Brain microvascular endothelial cell (primary cell): ENCODE measurements around the gene GREM1.

Experiments used
- DNase-seq: peaks from one replicate; pipeline ENCODE4 v3.0.0-alpha.2; 2020
- H3K27ac ChIP-seq: fragments of 250-450 bp; sonication (Bioruptor Pico); 2 replicates; pipeline ENCODE4 v1.5.1; 2020; ENCODE audit warnings: mild to moderate bottlenecking, moderate library complexity
- H3K27me3 ChIP-seq: fragments of 250-450 bp; sonication (Bioruptor Pico); replicated peaks from 2 replicates; pipeline ENCODE4 v1.5.1; 2020; ENCODE audit warnings: mild to moderate bottlenecking
- H3K36me3 ChIP-seq: fragments of 250-450 bp; sonication (Bioruptor Pico); replicated peaks from 2 replicates; pipeline ENCODE4 v1.5.1; 2020; ENCODE audit warnings: mild to moderate bottlenecking
- H3K4me3 ChIP-seq: 2 replicates; pipeline ENCODE4 v1.5.1; 2011; ENCODE audit warnings: low read depth, mild to moderate bottlenecking, control low read depth, low read length, moderate library complexity
- CTCF ChIP-seq: IDR thresholded peaks from 2 replicates; pipeline ENCODE4 v1.5.1; 2011; ENCODE audit warnings: low read depth, mild to moderate bottlenecking, moderate library complexity, low read length, control low read depth, inconsistent platforms; ENCODE audit errors: missing control alignments
- in situ Hi-C: cut with HindIII; loops from 2 replicates; pipeline ENCODE4 v1.10.0; 2017; ENCODE audit warnings: low sequenced_read_pairs, low pct_ligation_motif_present

GREM1 gene

GRCh38 chr15:32730677-32731654, 13.2 kb downstream of the GREM1 start:
- no peak overlapping the region for H3K4me3 ChIP-seq

GRCh38 chr15:32732574-32733157, 14.9 kb downstream of the GREM1 start:
- Histone ChIP-seq H3K4me3 (no peak overlapping the region), H3K27ac (no peak overlapping the region), H3K27me3 (no peaks in the 10 kb centered on the region), H3K36me3 (peaks cover 41% of the 10 kb centered on the region)
- no peak for DNase-seq
- in situ Hi-C loops = no loop called here
- TF ChIP-seq CTCF = no peak

More at GRCh38 chr15:32730677-32731654, 13.2 kb downstream of the GREM1 start:
- Histone ChIP-seq H3K36me3 (peaks cover 41% of the 10 kb centered on the region), H3K27ac (no peak overlapping the region), H3K27me3 (no peaks in the 10 kb centered on the region)
- in situ Hi-C loops = no loop called here
- no peak for DNase-seq
- no peak for TF ChIP-seq CTCF

GRCh38 chr15:32733281-32733680, 15.5 kb downstream of the GREM1 start:
- no peak for DNase-seq
- in situ Hi-C loops = no loop called here
- TF ChIP-seq CTCF = no peak
- H3K36me3 ChIP-seq = peaks cover 41% of the 10 kb centered on the region
- no peaks in the 10 kb centered on the region for H3K27me3 ChIP-seq
- no peak overlapping the region for H3K27ac ChIP-seq
- H3K4me3 ChIP-seq = no peak overlapping the region

- no peak for TF ChIP-seq CTCF
- in situ Hi-C loops = no loop called here
- no peaks in the 10 kb centered on the region for H3K27me3 ChIP-seq
- DNase-seq = no peak
- H3K4me3 ChIP-seq = no peak overlapping the region
- H3K27ac ChIP-seq = no peak overlapping the region
- H3K36me3 ChIP-seq = peaks cover 32% of the 10 kb centered on the region
These were observed 18.3 kb downstream of the GREM1 start for GRCh38 chr15:32735989-32736700.

- in situ Hi-C loops = no loop called here
- no peak for DNase-seq
- Histone ChIP-seq H3K36me3 (peaks cover 27% of the 10 kb centered on the region), H3K4me3 (no peak overlapping the region), H3K27me3 (no peaks in the 10 kb centered on the region), H3K27ac (no peak overlapping the region)
- no peak for TF ChIP-seq CTCF
These were observed 18.9 kb downstream of the GREM1 start for GRCh38 chr15:32736701-32737061.
